HL-60 (cell line): ENCODE data around the gene WIPF1.

Experiments
- TF ChIP-seq, protein P1 (sequence below): IDR thresholded peaks from 2 replicates; pipeline ENCODE4 v1.6.1; 2012; ENCODE audit warnings: low read depth; ENCODE audit not compliant: insufficient replicate concordance
- TF ChIP-seq, protein P2 (sequence below): IDR thresholded peaks from one replicate; pipeline ENCODE4 v1.5.1; 2011; ENCODE audit warnings: low read length, control low read depth, inconsistent platforms; ENCODE audit not compliant: insufficient read depth

DNA sequence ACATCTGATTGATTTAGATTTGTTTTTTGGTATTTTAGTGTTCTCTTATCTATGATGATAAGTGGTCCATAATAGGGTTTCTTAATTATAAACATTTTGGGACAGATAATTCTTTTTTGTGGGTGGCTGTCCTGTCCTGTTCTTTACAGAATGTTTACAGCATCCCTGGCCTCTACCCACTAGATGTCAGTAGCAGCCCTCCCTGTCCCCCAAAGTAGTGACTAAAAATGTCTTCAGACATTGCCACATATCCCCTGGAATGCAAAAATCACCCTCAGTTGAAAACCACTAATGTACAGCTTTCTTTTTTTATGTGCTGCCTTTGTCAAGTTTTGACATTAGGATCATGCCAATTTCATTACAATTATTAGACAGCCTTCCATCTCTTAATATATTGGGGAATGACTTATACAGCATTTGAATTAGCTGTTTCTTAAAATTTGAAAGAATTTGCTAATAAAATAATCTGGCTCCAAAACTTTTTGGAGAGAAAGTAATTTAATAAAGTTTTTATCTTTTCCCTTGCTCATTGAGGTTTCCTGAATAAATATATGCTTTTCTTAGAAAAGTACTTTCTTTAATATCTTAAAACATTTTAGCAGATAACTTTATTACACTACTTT lies 19.5 kb downstream of the WIPF1 start:
- TF ChIP-seq, protein P1, sequence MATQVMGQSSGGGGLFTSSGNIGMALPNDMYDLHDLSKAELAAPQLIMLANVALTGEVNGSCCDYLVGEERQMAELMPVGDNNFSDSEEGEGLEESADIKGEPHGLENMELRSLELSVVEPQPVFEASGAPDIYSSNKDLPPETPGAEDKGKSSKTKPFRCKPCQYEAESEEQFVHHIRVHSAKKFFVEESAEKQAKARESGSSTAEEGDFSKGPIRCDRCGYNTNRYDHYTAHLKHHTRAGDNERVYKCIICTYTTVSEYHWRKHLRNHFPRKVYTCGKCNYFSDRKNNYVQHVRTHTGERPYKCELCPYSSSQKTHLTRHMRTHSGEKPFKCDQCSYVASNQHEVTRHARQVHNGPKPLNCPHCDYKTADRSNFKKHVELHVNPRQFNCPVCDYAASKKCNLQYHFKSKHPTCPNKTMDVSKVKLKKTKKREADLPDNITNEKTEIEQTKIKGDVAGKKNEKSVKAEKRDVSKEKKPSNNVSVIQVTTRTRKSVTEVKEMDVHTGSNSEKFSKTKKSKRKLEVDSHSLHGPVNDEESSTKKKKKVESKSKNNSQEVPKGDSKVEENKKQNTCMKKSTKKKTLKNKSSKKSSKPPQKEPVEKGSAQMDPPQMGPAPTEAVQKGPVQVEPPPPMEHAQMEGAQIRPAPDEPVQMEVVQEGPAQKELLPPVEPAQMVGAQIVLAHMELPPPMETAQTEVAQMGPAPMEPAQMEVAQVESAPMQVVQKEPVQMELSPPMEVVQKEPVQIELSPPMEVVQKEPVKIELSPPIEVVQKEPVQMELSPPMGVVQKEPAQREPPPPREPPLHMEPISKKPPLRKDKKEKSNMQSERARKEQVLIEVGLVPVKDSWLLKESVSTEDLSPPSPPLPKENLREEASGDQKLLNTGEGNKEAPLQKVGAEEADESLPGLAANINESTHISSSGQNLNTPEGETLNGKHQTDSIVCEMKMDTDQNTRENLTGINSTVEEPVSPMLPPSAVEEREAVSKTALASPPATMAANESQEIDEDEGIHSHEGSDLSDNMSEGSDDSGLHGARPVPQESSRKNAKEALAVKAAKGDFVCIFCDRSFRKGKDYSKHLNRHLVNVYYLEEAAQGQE, result no peak
- TF ChIP-seq, protein P2, sequence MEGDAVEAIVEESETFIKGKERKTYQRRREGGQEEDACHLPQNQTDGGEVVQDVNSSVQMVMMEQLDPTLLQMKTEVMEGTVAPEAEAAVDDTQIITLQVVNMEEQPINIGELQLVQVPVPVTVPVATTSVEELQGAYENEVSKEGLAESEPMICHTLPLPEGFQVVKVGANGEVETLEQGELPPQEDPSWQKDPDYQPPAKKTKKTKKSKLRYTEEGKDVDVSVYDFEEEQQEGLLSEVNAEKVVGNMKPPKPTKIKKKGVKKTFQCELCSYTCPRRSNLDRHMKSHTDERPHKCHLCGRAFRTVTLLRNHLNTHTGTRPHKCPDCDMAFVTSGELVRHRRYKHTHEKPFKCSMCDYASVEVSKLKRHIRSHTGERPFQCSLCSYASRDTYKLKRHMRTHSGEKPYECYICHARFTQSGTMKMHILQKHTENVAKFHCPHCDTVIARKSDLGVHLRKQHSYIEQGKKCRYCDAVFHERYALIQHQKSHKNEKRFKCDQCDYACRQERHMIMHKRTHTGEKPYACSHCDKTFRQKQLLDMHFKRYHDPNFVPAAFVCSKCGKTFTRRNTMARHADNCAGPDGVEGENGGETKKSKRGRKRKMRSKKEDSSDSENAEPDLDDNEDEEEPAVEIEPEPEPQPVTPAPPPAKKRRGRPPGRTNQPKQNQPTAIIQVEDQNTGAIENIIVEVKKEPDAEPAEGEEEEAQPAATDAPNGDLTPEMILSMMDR, result peak; percentile 34
